Esophagus muscularis mucosa (tissue), 4 donors: ENCODE data around the gene TRAPPC3. TPM values are rescaled to one million over a fixed set of nuclear protein-coding genes. Genes with fewer than 3 reads are reported as not detected.

Experiments used
- small RNA-seq, 3 donors: library from RNA; depleted of rRNA; stranded (forward); fragments of <200 nt; gene quantifications; one replicate each; pipeline ENCODE3, GENCODE V24; 2016
- total RNA-seq, 4 donors: library from RNA; depleted of rRNA; stranded (reverse); fragments of >200 nt; gene quantifications; one replicate each; pipeline versions ENCODE4 v1.1.0 to v1.2.1, GENCODE V29; 2016

Gene TRAPPC3
- total RNA-seq, 4 donors from 2014 or later = 97.9 to 164 (median 122) TPM

Small RNAs within 50 kb of the gene (small RNA-seq; reads per million reads assigned to genes)
- 0 reads per million in 3 donors for gene RN7SL131P

Other genes with a start within 250 kb of the TRAPPC3 start
- 10 to 100 TPM; 19.9 to 23.3 (median 21.0) TPM for gene AGO3, start 218.4 kb downstream of the TRAPPC3 start, total RNA-seq
- under 1 TPM in 1 of 4 donors, not detected in 3; 0.83 TPM for gene TEKT2, start 65.4 kb downstream of the TRAPPC3 start, total RNA-seq
- 10 to 100 TPM; 23.3 to 45.8 (median 40.8) TPM for gene ADPRS, start 60.6 kb downstream of the TRAPPC3 start, total RNA-seq
- 10 to 100 TPM; 20.7 to 57.4 (median 34.7) TPM for gene COL8A2, start 24.3 kb downstream of the TRAPPC3 start, total RNA-seq
- 100 to 1,000 TPM; 162 to 263 (median 225) TPM for gene MAP7D1, start 6.7 kb upstream of the TRAPPC3 start, total RNA-seq
- gene THRAP3, start 75.0 kb upstream of the TRAPPC3 start, total RNA-seq = 100 to 1,000 TPM in 2 of 4 donors, 10 to 100 TPM in 2; 90.3 to 116 (median 104) TPM
- gene SH3D21, start 156.9 kb upstream of the TRAPPC3 start, total RNA-seq = 1 to 10 TPM in 2 of 4 donors, under 1 TPM in 2; 0.26 to 2.0 (median 1.1) TPM
- 100 to 1,000 TPM in 2 of 4 donors, 10 to 100 TPM in 2; 45.1 to 129 (median 79.5) TPM for gene EVA1B, start 174.2 kb upstream of the TRAPPC3 start, total RNA-seq
- 100 to 1,000 TPM in 1 of 4 donors, 10 to 100 TPM in 3; 67.7 to 103 (median 80.2) TPM for gene STK40, start 236.4 kb upstream of the TRAPPC3 start, total RNA-seq
- 10 to 100 TPM; 42.2 to 64.5 (median 59.5) TPM for gene LSM10, start 248.4 kb upstream of the TRAPPC3 start, total RNA-seq